GM19043 (cell line): ENCODE data around the gene CIDEC.
A peak's percentile ranks its signal among the peaks of the same experiment; 100 is the strongest.

Experiments used
- ATAC-seq: cut with Tn5 transposase; IDR thresholded peaks from one replicate; pipeline ENCODE4 v1.9.1; 2021; ENCODE audit warnings: low read depth; ENCODE audit not compliant: unreplicated experiment

Gene CIDEC, protein sequence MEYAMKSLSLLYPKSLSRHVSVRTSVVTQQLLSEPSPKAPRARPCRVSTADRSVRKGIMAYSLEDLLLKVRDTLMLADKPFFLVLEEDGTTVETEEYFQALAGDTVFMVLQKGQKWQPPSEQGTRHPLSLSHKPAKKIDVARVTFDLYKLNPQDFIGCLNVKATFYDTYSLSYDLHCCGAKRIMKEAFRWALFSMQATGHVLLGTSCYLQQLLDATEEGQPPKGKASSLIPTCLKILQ

DNA sequence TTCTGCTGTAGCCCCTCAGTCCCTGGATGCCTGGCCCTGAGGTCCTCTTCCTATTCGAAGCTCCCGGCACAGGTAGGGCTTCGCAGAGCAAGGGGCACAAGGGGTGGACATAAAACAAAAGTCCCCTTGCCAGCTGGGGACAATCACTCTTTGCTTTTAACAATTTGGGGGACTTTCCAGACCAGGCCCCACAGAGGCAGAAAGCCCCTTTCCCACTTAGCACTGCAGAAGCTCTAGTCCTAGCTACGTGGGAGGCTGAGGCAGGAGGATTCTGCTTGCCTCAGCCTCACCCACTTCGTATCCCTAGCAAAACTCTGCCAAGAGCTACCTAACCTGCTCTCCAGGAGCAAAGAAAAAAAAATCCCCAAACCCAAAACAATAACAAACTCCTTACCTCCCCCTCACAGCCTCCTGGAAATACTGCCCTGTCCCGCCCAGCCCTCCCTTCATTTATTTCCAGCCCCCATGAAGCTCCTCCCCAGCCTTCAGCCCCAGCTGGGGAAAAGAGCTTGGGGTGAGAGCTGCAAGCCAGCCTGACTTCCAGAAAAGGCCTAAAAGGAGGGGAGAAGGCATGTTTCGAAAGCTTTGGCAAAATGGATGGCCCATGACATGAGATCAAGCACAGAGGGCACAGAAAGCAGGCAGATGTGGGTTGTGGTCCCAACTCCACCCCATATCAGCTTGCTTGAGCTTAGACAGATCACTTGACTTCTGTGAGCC, at the start of gene CIDEC:
Gene CIDEC (minus strand): TSS at position 424 of the 720 bp plus-strand sequence. CDS start 1,767 bp downstream, outside the sequence.
- no peak for ATAC-seq

DNA sequence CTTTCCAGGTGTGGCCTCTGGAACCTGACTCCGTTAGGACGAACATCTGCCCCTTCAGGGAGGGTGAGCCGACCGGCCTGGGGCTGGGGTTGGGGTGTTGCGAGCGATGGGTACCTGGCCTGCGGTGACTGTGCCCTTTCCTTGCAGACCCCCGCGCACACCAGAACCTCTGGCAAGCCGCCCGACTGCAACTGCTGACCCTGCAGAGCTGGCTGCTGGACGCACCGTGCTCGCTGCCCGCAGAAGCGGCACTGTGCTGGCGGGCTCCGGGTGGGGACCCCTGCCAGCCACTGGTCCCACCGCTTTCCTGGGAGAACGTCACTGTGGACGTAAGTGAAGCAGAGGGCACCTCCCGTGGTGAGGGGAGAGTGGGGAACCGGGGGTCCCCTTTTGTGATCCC, 48.1 kb upstream of the CIDEC start:
- no peak for ATAC-seq

DNA sequence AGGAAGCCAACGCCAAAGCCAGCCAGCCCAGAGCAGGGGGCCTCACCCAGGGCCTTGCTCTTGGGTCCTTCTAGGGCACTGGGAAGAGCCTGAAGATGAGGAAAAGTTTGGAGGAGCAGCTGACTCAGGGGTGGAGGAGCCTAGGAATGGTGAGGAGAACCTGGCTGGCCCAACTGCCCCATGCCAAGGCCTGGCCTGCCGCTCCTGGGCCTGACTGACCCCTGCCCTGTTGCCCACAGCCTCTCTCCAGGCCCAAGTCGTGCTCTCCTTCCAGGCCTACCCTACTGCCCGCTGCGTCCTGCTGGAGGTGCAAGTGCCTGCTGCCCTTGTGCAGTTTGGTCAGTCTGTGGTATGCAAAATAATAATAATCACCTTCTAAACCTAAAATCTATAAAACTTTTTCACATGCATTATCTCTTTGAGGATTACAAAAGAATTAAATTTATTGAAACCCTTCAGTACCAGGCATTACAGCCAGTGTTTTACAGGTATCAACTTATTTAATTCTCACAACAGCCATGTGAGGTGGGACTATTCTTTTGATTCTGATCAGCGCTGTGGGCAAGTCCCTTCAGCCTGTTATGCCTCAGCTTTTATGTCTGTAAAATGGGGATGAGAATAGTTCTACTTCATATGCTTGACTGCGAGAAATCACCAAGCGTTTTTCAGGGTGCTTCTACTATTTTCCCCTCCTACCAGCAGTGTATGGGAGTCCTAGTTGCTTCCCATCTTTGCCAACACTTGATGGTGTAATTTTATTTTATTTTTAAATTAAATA, 38.4 kb upstream of the CIDEC start:
- no peak for ATAC-seq

DNA sequence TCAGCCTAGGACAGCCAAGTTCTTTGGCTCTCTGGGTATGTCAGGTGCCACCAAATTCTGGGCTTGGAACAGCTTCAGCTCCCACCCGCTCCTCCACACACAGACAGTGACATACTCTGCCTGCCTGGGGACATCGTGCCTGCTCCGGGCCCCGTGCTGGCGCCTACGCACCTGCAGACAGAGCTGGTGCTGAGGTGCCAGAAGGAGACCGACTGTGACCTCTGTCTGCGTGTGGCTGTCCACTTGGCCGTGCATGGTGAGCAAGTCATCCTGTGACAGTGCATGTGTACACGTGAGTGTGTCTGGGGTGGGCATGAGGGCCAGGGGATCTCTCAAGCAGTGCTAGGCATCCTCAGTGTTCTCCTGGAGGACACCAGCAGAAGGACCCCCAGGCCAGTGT, 37.8 kb upstream of the CIDEC start:
- no peak for ATAC-seq

DNA sequence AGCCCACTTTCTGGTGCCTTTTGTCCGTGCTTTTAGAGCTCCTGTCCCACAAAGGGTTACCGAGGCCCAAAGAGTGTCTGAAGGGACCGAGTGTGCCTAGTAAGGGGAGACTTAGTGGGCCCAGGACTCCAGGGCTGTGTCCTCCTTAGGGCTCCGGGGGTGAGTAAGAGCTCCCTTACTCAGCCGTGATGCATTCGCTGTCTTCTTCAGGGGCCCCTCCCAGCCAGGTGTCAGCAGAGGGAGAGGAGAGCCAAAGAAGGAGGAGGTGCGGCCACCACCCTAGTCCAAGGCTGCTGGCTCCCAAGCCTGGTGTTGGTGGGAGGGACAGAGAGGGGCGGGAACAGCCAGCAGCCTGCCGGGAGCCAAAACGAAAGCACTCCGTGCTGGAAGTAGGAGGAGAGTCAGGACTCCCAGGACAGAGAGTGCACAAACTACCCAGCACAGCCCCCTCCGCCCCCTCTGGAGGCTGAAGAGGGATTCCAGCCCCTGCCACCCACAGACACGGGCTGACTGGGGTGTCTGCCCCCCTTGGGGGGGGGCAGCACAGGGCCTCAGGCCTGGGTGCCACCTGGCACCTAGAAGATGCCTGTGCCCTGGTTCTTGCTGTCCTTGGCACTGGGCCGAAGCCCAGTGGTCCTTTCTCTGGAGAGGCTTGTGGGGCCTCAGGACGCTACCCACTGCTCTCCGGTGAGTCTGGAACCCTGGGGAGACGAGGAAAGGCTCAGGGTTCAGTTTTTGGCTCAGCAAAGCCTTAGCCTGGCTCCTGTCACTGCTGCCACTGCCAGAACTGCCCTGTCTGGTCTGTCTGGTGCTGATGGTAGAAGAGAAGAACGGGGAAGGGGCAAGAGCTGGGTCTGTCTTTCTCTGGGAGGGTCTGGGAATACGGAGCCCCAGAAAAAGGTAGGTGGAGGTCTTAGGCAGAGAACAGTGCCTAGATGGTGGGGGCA, 37.0 kb upstream of the CIDEC start, which contains the start of gene IL17RC:
Gene IL17RC (plus strand): TSS at position 365 of the 947 bp plus-strand sequence. CDS start 218 bp downstream, at position 583.
- ATAC-seq, result no peak

DNA sequence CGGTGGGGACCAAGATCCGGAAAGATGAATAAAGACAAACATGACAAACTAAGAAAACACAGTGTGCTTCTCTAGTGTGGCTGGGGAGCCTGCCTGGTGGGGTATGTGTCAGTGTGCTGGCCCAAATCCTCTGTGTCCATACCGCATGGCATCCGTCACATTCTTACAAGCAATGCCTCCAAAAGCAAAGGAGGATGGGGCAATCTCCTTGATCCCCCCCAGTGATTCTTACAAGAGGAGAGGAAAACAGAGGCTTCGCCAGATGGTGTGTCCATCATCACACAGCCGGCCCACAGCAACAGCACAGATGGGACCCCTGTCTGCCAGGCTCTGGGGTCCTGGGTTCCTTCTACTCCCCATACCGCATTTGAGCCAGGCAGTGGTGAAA, 36.3 kb upstream of the CIDEC start:
- ATAC-seq, result no peak

DNA sequence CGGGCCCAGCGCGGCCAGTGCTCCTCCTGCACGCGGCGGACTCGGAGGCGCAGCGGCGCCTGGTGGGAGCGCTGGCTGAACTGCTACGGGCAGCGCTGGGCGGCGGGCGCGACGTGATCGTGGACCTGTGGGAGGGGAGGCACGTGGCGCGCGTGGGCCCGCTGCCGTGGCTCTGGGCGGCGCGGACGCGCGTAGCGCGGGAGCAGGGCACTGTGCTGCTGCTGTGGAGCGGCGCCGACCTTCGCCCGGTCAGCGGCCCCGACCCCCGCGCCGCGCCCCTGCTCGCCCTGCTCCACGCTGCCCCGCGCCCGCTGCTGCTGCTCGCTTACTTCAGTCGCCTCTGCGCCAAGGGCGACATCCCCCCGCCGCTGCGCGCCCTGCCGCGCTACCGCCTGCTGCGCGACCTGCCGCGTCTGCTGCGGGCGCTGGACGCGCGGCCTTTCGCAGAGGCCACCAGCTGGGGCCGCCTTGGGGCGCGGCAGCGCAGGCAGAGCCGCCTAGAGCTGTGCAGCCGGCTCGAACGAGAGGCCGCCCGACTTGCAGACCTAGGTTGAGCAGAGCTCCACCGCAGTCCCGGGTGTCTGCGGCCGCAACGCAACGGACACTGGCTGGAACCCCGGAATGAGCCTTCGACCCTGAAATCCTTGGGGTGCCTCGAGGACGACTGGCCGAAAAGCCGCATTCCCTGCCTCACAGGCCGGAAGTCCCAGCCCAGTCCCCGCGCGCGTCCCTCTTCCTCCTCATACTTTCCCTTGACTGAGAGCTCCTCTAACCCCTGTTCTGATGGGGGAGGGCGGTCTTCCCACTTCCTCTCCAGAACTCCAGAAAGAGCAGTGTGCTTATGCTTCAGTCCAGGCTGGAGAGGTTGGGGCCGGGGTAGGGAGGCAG, 35.4 kb upstream of the CIDEC start:
- ATAC-seq, result peak; percentile 42

DNA sequence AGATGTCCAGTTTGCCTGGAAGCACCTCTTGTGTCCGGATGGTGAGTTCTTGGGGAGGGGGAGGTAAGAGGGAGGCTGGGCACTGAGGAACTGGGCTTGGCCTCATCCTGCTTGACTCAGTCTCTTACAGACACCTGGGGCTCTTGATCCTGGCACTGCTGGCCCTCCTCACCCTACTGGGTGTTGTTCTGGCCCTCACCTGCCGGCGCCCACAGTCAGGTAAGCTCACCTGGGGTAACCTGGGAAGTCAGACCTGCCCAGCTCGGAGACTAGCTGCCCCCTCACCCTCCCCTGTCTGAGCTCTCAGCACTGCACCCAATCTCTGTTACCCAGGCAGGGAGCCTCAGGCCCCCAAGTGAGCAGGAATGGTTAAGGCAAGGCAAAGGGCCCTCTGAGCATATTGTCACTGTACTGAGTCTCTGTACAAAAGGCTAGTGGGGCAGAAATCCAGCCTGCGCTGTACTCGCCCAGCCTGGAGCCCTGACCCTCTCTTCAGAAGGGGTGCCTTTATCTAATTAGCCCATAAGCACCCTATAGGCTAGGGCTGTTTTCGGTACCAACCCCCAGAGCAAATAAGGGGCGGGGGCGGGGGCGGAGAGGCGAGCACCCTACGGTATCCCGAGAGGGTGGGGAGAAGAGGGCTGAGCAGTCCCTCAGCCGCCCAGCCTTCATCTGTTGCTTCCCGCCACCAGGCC, 34.7 kb upstream of the CIDEC start:
- peak; percentile 38 for ATAC-seq

DNA sequence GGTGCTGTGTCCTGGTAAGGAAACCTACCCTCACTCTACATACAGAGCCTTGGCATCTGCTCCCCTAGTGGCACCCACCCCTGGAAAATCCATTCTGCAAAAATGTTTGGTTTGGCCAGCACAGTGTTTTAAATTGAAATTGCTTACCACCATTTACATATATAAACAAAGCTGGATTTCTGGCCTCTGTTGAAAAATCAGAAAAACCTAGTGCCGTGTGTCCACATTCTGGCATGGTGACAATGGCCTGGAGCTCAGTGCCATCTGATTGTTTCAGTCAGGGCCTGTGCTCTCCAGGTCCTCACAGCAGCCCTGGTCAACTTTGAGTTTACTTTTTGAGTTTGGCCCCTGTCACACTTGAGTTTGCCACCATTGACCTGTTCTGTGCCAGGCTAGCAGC, 34.0 kb upstream of the CIDEC start:
- ATAC-seq, result no peak

DNA sequence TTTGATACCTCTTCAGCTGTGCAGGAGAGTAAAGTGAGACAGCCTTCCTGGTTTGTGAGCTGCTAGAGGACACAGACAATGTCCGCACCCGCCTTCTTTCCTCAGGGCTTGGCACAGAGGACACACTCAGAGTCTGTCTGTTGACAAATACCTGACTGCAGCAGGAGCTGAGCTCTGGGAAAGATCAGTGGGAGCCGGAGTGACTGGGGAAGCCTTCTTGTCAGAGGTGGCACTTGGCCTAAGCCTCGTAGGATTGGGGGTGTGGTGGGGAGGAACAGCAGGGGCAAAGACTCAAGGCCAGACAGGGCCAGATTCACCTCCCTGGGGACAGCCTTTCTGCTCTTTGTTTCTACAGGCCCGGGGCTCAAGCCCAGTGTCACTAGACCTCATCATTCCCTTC, 33.5 kb upstream of the CIDEC start:
- ATAC-seq, result no peak

DNA sequence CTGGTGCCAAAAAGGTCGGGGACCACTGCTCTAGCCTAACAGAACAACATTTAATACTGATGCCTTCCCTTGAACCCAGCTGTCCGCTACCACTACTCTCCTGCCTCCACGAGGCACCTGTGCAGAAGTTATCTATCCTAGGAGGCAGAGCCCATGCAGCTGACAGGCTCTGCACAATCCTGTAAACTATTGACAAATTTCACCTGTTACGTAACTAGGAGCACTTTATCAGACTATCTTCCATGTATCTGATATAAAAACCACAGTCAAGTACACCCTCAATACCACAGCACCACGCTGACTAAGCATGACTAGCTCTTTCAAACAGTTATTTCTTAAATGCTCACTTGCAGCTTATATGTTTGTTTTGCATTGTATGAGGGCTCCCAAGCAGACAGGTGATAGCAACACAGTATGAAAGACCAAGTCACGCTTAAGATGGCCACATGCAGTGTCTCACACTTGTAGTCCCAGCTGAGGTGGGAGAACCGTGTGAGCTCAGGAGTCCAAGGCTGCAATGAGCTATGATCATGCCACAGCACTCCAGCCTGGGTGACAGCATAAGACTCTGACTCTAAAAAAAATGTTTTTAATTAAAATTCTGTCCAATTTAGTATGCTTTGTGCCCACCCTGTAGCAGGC, 32.4 kb upstream of the CIDEC start:
- ATAC-seq, result no peak

DNA sequence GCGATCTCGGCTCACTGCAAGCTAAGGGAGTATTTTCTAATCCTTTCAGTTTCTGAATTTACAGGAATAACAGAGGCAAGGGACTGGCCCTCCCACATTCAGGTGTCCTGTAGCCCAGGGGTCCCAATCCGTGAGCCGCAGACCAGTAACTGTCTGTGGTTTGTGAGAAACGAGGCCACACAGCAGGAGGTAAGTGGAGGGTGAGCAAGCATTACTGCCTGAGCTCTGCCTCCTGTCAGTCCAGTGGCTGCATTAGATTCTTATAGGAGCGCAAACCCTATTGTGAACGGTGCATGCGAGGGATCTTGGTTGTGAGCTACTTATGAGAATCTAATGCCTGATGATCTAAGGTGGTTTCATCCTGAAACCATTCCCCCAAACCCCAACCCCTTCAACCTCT, 31.8 kb upstream of the CIDEC start:
- no peak for ATAC-seq

DNA sequence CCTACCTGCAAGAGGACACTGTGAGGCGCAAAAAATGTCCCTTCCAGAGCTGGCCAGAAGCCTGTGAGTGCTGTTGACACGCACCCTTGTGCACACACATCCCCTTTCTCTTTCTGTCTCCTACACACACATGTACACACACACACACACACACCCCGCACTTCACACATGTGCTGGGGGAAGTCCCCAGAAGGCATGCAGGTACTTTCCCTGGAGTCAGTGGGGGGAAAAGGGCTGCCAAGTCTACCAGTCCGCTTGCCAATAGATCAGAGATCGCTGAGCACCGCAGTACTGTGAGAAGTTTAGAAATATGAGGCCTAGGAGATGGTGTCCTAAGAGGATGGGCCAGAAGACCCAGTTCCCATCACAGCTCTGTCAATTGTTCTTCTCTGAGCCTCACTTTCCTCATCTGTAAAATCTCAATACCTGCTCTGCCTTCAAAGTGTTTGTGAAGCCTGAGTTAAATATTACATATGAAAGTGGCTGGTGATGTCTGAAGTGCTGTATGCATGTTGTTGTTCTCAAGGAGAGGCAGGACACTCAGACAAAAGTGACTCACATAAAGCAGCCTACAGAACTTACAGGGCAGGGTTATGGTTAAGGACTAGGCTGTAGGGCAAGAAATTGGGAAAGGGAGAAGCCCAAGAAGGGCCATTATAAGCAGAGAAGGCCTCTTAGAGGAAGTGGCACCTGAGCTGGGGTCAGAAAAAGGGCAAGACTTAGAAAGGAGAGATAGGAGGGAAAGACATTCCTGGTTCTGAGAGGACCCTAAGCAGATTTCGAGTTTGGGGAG, 29.4 kb upstream of the CIDEC start:
- no peak for ATAC-seq

DNA sequence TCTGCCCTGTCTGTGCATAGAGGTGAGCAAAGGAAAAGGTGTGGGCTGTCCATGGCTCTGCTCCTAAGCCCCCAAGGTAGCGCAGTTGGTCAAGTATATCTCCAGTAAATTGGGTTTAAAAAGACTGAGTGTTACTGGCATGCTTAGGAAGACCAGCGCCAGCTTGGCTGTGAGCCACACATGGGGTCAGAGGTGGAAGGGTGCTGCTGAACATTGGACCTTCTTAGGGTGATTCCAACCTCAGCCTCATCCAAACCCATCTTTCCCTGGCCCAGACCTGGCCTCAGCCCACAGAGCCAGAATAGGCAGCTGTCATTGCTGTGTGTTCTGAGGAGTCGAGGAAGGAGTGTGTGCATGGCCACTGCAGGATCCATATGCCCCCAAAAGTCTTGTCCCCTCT, 28.2 kb upstream of the CIDEC start:
- ATAC-seq, result no peak

DNA sequence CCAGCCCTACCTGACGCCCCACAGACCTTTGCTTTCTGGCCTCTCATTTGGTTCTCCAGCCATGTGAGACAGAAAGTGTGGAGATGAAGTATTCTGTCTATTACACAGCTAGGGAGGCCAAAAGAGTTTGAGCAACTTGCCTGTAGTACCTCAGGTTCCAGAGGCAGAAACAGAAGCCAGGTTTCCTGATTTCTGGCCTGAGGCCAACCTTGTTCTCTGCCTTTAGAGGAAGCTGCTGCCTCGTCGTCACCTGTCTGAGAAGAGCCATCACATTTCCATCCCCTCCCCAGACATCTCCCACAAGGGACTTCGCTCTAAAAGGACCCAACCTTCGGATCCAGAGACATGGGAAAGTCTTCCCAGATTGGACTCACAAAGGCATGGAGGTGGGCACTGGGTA, 26.4 kb upstream of the CIDEC start:
- ATAC-seq, result no peak

DNA sequence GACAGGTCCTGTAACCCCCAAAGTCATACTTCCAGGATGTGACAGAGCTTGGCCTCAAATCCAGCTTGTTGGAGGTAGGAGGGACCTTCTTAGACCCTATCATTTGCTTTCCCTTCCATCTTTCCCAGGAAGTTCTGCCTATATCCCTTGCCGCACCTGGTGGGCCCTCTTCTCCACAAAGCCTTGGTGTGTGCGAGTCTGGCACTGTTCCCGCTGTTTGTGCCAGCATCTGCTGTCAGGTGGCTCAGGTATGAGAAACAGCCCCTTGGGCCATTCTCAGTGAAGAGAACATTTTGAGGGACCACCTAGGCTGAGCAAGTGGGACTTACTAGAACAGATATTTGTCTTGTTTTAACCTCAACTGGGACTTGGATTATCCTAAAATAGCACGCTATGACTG, 23.9 kb upstream of the CIDEC start:
- no peak for ATAC-seq

DNA sequence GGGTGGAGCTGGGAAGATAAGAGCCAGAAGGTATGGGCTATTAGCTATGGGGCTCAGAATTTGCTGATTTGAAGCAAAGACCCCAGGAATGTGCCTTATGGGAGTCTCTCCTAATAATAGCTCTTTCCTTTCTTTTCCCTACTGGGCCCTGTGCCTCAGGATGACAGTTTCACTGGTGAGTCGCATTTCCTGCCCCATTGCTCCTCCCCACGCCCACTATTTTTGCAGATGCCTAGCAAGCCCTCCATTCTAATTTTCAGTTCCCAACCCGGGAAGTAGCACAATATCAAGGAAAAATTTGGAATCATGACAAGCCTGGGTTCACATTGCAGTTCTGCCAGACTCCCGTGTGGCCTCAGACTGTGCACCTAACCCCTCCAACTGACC, 23.2 kb upstream of the CIDEC start:
- no peak for ATAC-seq
